Hematopoietic multipotent progenitor cell treated with erythropoietin and hydrocortisone succinate and interleukin-3 and kit ligand, for 6 days (in vitro differentiated cells): ENCODE data around the gene FZR1.
"Not testable (repeated sequence)": the region's sequence is repeated elsewhere in the genome, so short reads cannot be mapped to it uniquely, and the experiment has no call there.

Experiments
- DNase-seq: peaks from one replicate; pipeline ENCODE4 v3.0.0-alpha.2; 2015

Gene FZR1

GRCh38 chr19:3516675-3517207, 10.6 kb downstream of the FZR1 start:
- DNase-seq = peak; percentile 32

GRCh38 chr19:3517638-3518037, 11.5 kb downstream of the FZR1 start:
- DNase-seq = no peak

GRCh38 chr19:3518255-3518654, 12.1 kb downstream of the FZR1 start:
- no peak for DNase-seq

- DNase-seq = no peak
These were observed 12.5 kb downstream of the FZR1 start for GRCh38 chr19:3518659-3519058.

- DNase-seq = no peak
These were observed 13.0 kb downstream of the FZR1 start for GRCh38 chr19:3519126-3519525.

GRCh38 chr19:3520166-3521103, 14.3 kb downstream of the FZR1 start:
- peak; percentile 80 for DNase-seq

- peak; percentile 72 for DNase-seq
These were observed 15.0 kb downstream of the FZR1 start for GRCh38 chr19:3521104-3521445.

GRCh38 chr19:3522421-3523360, 16.6 kb downstream of the FZR1 start:
- no peak for DNase-seq

- DNase-seq = no peak
These were observed 17.4 kb downstream of the FZR1 start for GRCh38 chr19:3523361-3524077.

- DNase-seq = no peak
These were observed 18.1 kb downstream of the FZR1 start for GRCh38 chr19:3524078-3524842.

- DNase-seq = no peak
These were observed 18.9 kb downstream of the FZR1 start for GRCh38 chr19:3524904-3525451.

- DNase-seq = no peak
These were observed 20.6 kb downstream of the FZR1 start for GRCh38 chr19:3526507-3527237.

GRCh38 chr19:3527238-3527910, 21.3 kb downstream of the FZR1 start:
- no peak for DNase-seq

- DNase-seq = no peak
These were observed 22.0 kb downstream of the FZR1 start for GRCh38 chr19:3528080-3528479.

- DNase-seq = no peak
These were observed 22.6 kb downstream of the FZR1 start for GRCh38 chr19:3528539-3529211.

- DNase-seq = not testable (repeated sequence)
These were observed 23.2 kb downstream of the FZR1 start for GRCh38 chr19:3529299-3529698.

- no peak for DNase-seq
These were observed 24.3 kb downstream of the FZR1 start for GRCh38 chr19:3530389-3530788.

- no peak for DNase-seq
These were observed 25.6 kb downstream of the FZR1 start for GRCh38 chr19:3531716-3532115.

- DNase-seq = no peak
These were observed 26.2 kb downstream of the FZR1 start for GRCh38 chr19:3532154-3532786.
